Lung (tissue), 12 donors: ENCODE results near the gene EXOC2. TPM values are rescaled to one million over a fixed set of nuclear protein-coding genes. Genes with fewer than 3 reads are reported as not detected.

Experiments used
- ATAC-seq: fragments of 200-7000 bp; cut with Tn5 transposase; one replicate; pipeline ENCODE4 v1.9.1; 2020; ENCODE audit warnings: moderate number of reproducible peaks; ENCODE audit not compliant: insufficient read depth, low FRiP score
- DNase-seq, 3 donors: peaks; one replicate each; pipeline ENCODE4 v3.0.0-alpha.2; 2013 to 2017
- H3K27ac ChIP-seq, 2 donors: one replicate each; pipeline ENCODE4 v1.5.1; 2013; ENCODE audit warnings: mild to moderate bottlenecking in 2 of 2, moderate library complexity in 2 of 2, control low read depth in 1 of 2, inconsistent platforms in 1 of 2, low read depth in 1 of 2, low read length in 1 of 2
- H3K27me3 ChIP-seq, 3 donors: one replicate each; pipeline ENCODE4 v1.5.1; 2013; ENCODE audit warnings: low read length in 2 of 3; ENCODE audit not compliant: control insufficient read depth in 3 of 3, insufficient read depth in 3 of 3
- H3K36me3 ChIP-seq, 4 donors: one replicate each; pipeline ENCODE4 v1.5.1; 2013; ENCODE audit warnings: low read length in 4 of 4, mild to moderate bottlenecking in 1 of 4, moderate library complexity in 1 of 4; ENCODE audit not compliant: control insufficient read depth in 4 of 4, insufficient read depth in 4 of 4
- H3K4me1 ChIP-seq, 5 donors: one replicate each; pipeline ENCODE4 v1.5.1; 2013; ENCODE audit warnings: low read length in 5 of 5, mild to moderate bottlenecking in 2 of 5, moderate library complexity in 1 of 5; ENCODE audit not compliant: control insufficient read depth in 5 of 5, insufficient read depth in 5 of 5
- H3K4me3 ChIP-seq: one replicate; pipeline ENCODE4 v1.5.1; 2013; ENCODE audit warnings: mild to moderate bottlenecking, control low read depth, moderate library complexity
- H3K9ac ChIP-seq, 2 donors: one replicate each; pipeline ENCODE4 v1.5.1; 2013; ENCODE audit warnings: low read length in 2 of 2, control low read depth in 1 of 2; ENCODE audit not compliant: insufficient read depth in 1 of 2
- H3K9me3 ChIP-seq, 4 donors: one replicate each; pipeline ENCODE4 v1.5.1; 2013; ENCODE audit warnings: low read length in 3 of 4, mild to moderate bottlenecking in 1 of 4, moderate library complexity in 1 of 4; ENCODE audit not compliant: control insufficient read depth in 4 of 4, insufficient read depth in 3 of 4
- CTCF ChIP-seq: IDR thresholded peaks from 2 replicates; pipeline ENCODE4 v1.5.1; 2012; ENCODE audit warnings: mild to moderate bottlenecking; ENCODE audit errors: control extremely low read depth, extremely low read depth
- WGBS, 2 donors: extraction: QIAGEN DNeasy Blood & Tissue Kit; methylation state at CpG; one replicate each; pipeline ENCODE4 v1.1.7; 2013; 5-methylcytosine and 5-hydroxymethylcytosine counted together
- polyA plus RNA-seq, 2 donors: library from polyadenylated mRNA; stranded (reverse); fragments of 200-250 nt; gene quantifications; one replicate each; pipeline ENCODE4 v1.2.1, GENCODE V29; 2013
- total RNA-seq, 2 donors: library from RNA; depleted of rRNA in 1 of 2; stranded (reverse); fragments of >200 nt in 1 of 2; gene quantifications; one replicate each; pipeline ENCODE4 v1.2.1, GENCODE V29; 2014 to 2021
- donor health status: control.
- donor health status: control.
- donor health status: Bipolar disorder and iron deficiency.
- donor health status: healthy.
- donor health status: DM: yes; HTN: yes; CAD: no.

The EXOC2 gene
- total and polyA plus RNA-seq, 4 donors: 6.3 to 33.0 (median 12.8) TPM

DNA sequence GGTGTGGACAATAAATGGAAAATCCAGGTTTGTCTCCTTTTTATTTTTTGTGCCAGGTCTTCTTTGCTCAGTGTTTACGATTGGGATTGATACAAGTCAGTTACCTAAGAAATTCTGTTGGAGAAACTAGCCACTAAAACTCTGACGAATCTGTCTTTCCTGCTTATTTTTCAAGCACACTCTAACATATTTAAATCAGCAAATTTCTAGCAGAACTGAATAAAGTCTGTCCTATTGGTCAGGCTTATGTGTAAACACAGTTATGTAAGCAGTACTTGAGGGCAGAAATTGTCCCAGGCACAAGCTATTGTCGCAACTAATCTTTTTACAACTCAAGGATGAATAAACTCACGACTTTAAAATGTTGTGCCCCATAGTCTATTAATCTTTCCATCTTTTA is 12.1 kb upstream of the EXOC2 start:
- Histone ChIP-seq H3K4me1 (peaks cover 0 to 56% (median 9%) of the 10 kb centered on the region in 5 donors), H3K36me3 (no peaks in the 10 kb centered on the region), H3K27ac (no peak overlapping the region), H3K27me3 (no peaks in the 10 kb centered on the region), H3K9ac (no peak overlapping the region), H3K9me3 (peaks cover 0 to 2% (median 0%) of the 10 kb centered on the region in 4 donors), H3K4me3 (no peak overlapping the region)
- 42 to 55% methylated on average over 4 of the region's 4 CpGs for whole genome bisulfite sequencing, 2 donors
- no peak for ATAC-seq
- peak in 2 of 3 donors; percentile 58 to 66 for DNase-seq
- no peak for TF ChIP-seq CTCF

GRCh38 chr6:704046-704445 is 11.1 kb upstream of the EXOC2 start:
- Histone ChIP-seq H3K9me3 (peaks cover 0 to 2% (median 0%) of the 10 kb centered on the region in 4 donors), H3K27ac (no peak overlapping the region), H3K4me1 (peaks cover 0 to 55% (median 4%) of the 10 kb centered on the region in 5 donors), H3K36me3 (no peaks in the 10 kb centered on the region), H3K9ac (no peak overlapping the region), H3K27me3 (no peaks in the 10 kb centered on the region), H3K4me3 (no peak overlapping the region)
- 84 to 87% methylated on average over 6 of the region's 6 CpGs for WGBS, 2 donors
- DNase-seq (peak; percentile 79 to 96 (median 94)), ATAC-seq (no peak)
- no peak for TF ChIP-seq CTCF

DNA sequence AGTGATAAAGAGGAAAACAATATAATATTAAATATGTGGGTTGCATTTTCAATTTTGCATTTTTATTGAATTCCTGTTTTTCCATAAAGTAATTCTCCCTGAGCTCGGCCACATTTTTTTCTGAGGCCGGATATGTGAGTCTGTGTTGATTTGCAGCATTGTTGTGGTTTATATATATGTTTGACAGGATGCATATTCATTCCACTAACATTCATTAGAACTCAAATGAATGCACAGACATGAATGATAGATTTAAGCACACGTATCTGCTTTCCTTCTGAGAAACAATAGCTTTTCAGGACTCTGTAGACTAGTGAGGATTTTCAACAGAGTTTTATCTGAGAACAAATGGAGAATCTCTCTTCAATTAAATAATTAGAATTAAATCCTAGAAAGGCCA is 10.6 kb upstream of the EXOC2 start:
- no peak overlapping the region for H3K9ac ChIP-seq
- peaks cover 0 to 2% (median 0%) of the 10 kb centered on the region in 4 donors for H3K9me3 ChIP-seq
- no peaks in the 10 kb centered on the region for H3K27me3 ChIP-seq
- H3K36me3 ChIP-seq: no peaks in the 10 kb centered on the region
- WGBS, 2 donors: 74 to 83% methylated on average over 3 of the region's 3 CpGs
- H3K4me3 ChIP-seq: no peak overlapping the region
- H3K27ac ChIP-seq: no peak overlapping the region
- TF ChIP-seq CTCF: no peak
- ATAC-seq (no peak), DNase-seq (peak in 1 of 3 donors; percentile 41)
- peaks cover 0 to 50% (median 4%) of the 10 kb centered on the region in 5 donors for H3K4me1 ChIP-seq
